Liver (tissue), 9 donors: Measurements from ENCODE around the gene CCDC66. TPM values are rescaled to one million over a fixed set of nuclear protein-coding genes. Genes with fewer than 3 reads are reported as not detected.

ENCODE experiments used
- DNase-seq: peaks from one replicate; pipeline ENCODE4 v3.0.0-alpha.2; 2017; ENCODE audit warnings: low spot score
- H3K27ac ChIP-seq, 2 donors: one replicate each; pipeline ENCODE4 v1.7.0; 2013; ENCODE audit warnings: inconsistent platforms in 2 of 2, low read length in 2 of 2, control low read depth in 1 of 2, low read depth in 1 of 2, mild to moderate bottlenecking in 1 of 2
- H3K27me3 ChIP-seq, 4 donors: one replicate each; pipeline versions ENCODE4 v1.6.1 to v1.7.0; 2013; ENCODE audit warnings: low read length in 3 of 4, inconsistent platforms in 1 of 4, mild to moderate bottlenecking in 1 of 4, moderate library complexity in 1 of 4; ENCODE audit not compliant: control insufficient read depth in 4 of 4, insufficient read depth in 4 of 4
- H3K36me3 ChIP-seq, 4 donors: one replicate each; pipeline versions ENCODE4 v1.6.1 to v1.7.0; 2013; ENCODE audit warnings: low read length in 3 of 4, mild to moderate bottlenecking in 3 of 4, low read depth in 1 of 4, moderate library complexity in 1 of 4; ENCODE audit not compliant: control insufficient read depth in 4 of 4, insufficient read depth in 3 of 4
- H3K4me1 ChIP-seq, 4 donors: one replicate each; pipeline versions ENCODE4 v1.6.1 to v1.7.0; 2013; ENCODE audit warnings: low read length in 3 of 4, mild to moderate bottlenecking in 3 of 4, moderate library complexity in 1 of 4; ENCODE audit not compliant: control insufficient read depth in 4 of 4, insufficient read depth in 4 of 4
- H3K4me3 ChIP-seq, 3 donors: one replicate each; pipeline versions ENCODE4 v1.6.1 to v1.7.0; 2013; ENCODE audit warnings: low read length in 3 of 3, control low read depth in 1 of 3, low read depth in 1 of 3, mild to moderate bottlenecking in 1 of 3
- H3K9ac ChIP-seq, 2 donors: one replicate each; pipeline ENCODE4 v1.7.0; 2013; ENCODE audit warnings: low read length in 2 of 2, mild to moderate bottlenecking in 2 of 2, moderate library complexity in 2 of 2, control low read depth in 1 of 2, low read depth in 1 of 2
- H3K9me3 ChIP-seq, 4 donors: one replicate each; pipeline versions ENCODE4 v1.6.1 to v1.7.0; 2013; ENCODE audit warnings: low read length in 3 of 4; ENCODE audit not compliant: control insufficient read depth in 4 of 4
- EGR1 ChIP-seq, 2 donors: IDR thresholded peaks; 2 replicates each; pipeline ENCODE4 v1.6.1; 2016 to 2018; ENCODE audit warnings: antibody characterized with exemption in 2 of 2, low read depth in 2 of 2
- FOXA1 ChIP-seq: IDR thresholded peaks from 2 replicates; pipeline ENCODE4 v1.6.1; 2016; ENCODE audit warnings: antibody characterized with exemption
- FOXA2 ChIP-seq: IDR thresholded peaks from 2 replicates; pipeline ENCODE4 v1.6.1; 2016; ENCODE audit warnings: antibody characterized with exemption
- HNF4A ChIP-seq, 2 donors: conservative IDR thresholded peaks; 2 replicates each; pipeline ENCODE4 v1.6.1; 2016; ENCODE audit warnings: antibody characterized with exemption in 2 of 2, mild to moderate bottlenecking in 2 of 2
- HNF4G ChIP-seq: IDR thresholded peaks from 2 replicates; pipeline ENCODE4 v1.6.1; 2016; ENCODE audit warnings: antibody characterized with exemption
- JUND ChIP-seq, 2 donors: IDR thresholded peaks; 2 replicates each; pipeline ENCODE4 v1.6.1; 2016; ENCODE audit warnings: antibody characterized with exemption in 2 of 2
- NR2F2 ChIP-seq: IDR thresholded peaks from 2 replicates; pipeline ENCODE4 v1.6.1; 2016; ENCODE audit warnings: antibody characterized with exemption
- RAD21 ChIP-seq, 2 donors: IDR thresholded peaks; 2 replicates each; pipeline ENCODE4 v1.6.1; 2016; ENCODE audit warnings: antibody characterized with exemption in 2 of 2, mild to moderate bottlenecking in 2 of 2
- RXRA ChIP-seq, 2 donors: IDR thresholded peaks; 2 replicates each; pipeline ENCODE4 v1.6.1; 2017 to 2018; ENCODE audit warnings: antibody characterized with exemption in 2 of 2, mild to moderate bottlenecking in 1 of 2
- SP1 ChIP-seq: IDR thresholded peaks from 2 replicates; pipeline ENCODE4 v1.6.1; 2018; ENCODE audit warnings: antibody characterized with exemption, mild to moderate bottlenecking
- YY1 ChIP-seq: IDR thresholded peaks from 2 replicates; pipeline ENCODE4 v1.6.1; 2016; ENCODE audit warnings: antibody characterized with exemption, mild to moderate bottlenecking
- WGBS: extraction: QIAGEN DNeasy Blood & Tissue Kit; methylation state at CpG from one replicate; pipeline ENCODE4 v1.1.7; 2013; 5-methylcytosine and 5-hydroxymethylcytosine counted together
- polyA plus RNA-seq, 2 donors: library from polyadenylated mRNA; stranded (reverse) in 1 of 2; unstranded in 1 of 2; fragments of 200-250 nt in 1 of 2; fragments of >200 nt in 1 of 2; fragmentation: Nextera tagmentation in 1 of 2; extraction: Ambion mirVana in 1 of 2; gene quantifications; one replicate each; pipeline versions ENCODE4 v1.2.1 to v1.2.3, GENCODE V29; 2013 to 2015
- total RNA-seq, 2 donors: library from RNA; depleted of rRNA; stranded (reverse); fragments of >200 nt; gene quantifications; one replicate each; pipeline ENCODE4 v1.2.3, GENCODE V29; 2014
- TF ChIP-seq, protein P1 (sequence below): IDR thresholded peaks from 2 replicates; pipeline ENCODE4 v1.6.1; 2016; ENCODE audit warnings: antibody characterized with exemption, mild to moderate bottlenecking
- TF ChIP-seq, protein P2 (sequence below): IDR thresholded peaks from 2 replicates; pipeline ENCODE4 v1.6.1; 2016; ENCODE audit warnings: antibody characterized with exemption
- TF ChIP-seq, protein P3 (sequence below): IDR thresholded peaks from 2 replicates; pipeline ENCODE4 v1.6.1; 2016; ENCODE audit warnings: antibody characterized with exemption
- TF ChIP-seq, protein P4 (sequence below): IDR thresholded peaks from 2 replicates; pipeline ENCODE4 v1.6.1; 2016; ENCODE audit warnings: antibody characterized with exemption
- donor health status: healthy.
- donor health status: healthy.
- donor health status: healthy.
- donor health status: healthy.
- donor health status: healthy.

The CCDC66 gene
- total and polyA plus RNA-seq, 4 donors = 2.1 to 23.3 (median 11.8) TPM

DNA sequence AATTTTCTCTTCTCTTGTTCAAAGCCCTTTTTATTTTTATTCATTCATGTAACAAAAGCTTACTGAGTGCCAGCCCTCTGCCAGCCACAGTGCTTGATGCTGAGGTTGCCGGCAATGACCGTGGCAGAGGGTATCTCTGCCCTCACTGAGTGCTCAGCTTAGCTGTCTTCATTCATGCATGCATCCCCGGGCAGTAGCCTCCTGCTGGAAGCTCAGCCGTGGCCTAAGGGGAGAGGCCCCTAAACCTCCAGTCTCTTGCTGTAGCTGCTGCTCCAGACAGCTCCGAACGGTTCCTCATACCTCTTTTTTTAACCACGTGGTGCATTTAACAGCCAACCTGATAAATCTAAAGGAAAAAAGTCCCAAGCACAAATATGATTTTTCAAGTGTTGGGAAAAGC is 34.6 kb upstream of the CCDC66 start:
- H3K9me3 ChIP-seq = no peaks in the 10 kb centered on the region
- WGBS = 53% methylated on average over 7 of the region's 7 CpGs
- H3K36me3 ChIP-seq = no peaks in the 10 kb centered on the region
- TF ChIP-seq JUND (IDR thresholded peaks at IDR 0.05) (no peak), HNF4G (no peak), RAD21 (IDR thresholded peaks at IDR 0.05) (no peak), RXRA (IDR thresholded peaks at IDR 0.05) (no peak), FOXA2 (no peak), FOXA1 (no peak)
- DNase-seq = no peak
- H3K27ac ChIP-seq = no peak overlapping the region
- no peaks in the 10 kb centered on the region for H3K4me1 ChIP-seq
- H3K27me3 ChIP-seq = no peaks in the 10 kb centered on the region
- H3K4me3 ChIP-seq = no peak overlapping the region
- no peak overlapping the region for H3K9ac ChIP-seq

DNA sequence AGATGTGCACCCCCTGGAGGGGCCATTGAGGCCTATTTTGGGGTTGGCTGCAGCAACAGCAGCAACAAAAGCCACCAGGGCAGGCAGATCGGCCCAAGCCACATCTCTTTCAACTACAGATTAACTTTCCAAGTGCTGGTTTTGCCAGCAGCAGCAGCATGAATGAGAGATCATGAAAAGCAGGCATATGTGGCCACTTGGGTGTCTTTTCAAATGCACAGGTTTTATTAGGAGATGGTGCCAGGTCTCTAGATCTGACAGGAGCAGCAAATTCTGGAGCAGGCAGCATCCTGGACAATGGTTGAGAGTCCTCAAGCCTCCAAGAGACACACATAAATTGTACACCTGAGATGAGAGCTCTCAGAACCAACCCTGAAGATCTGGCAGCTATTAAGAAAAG is 31.7 kb upstream of the CCDC66 start:
- no peaks in the 10 kb centered on the region for H3K9me3 ChIP-seq
- whole genome bisulfite sequencing = 75% methylated on average over 1 of the region's 1 CpG
- no peak overlapping the region for H3K27ac ChIP-seq
- no peak overlapping the region for H3K9ac ChIP-seq
- no peak for TF ChIP-seq YY1
- no peaks in the 10 kb centered on the region for H3K36me3 ChIP-seq
- no peaks in the 10 kb centered on the region for H3K4me1 ChIP-seq
- no peaks in the 10 kb centered on the region for H3K27me3 ChIP-seq
- H3K4me3 ChIP-seq = no peak overlapping the region
- DNase-seq = no peak

DNA sequence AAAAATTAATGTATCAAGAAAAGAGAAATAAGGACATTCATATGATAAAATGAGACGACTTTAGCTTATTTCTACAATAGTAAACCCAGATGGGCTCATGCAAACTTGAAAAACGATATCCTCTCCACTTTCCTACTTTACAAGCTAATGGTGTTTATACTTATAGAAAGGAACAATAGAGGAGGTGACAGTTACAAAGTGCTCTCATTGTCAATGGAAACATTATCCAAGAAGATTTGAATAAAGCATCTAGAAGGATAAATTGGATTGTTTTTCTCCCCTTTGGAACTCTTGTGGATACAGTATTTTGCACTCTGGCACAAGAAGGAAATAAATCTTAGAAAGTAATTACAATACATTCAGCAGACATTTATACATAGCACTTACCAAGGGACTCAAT is 20.2 kb upstream of the CCDC66 start:
- no peak overlapping the region for H3K9ac ChIP-seq
- H3K9me3 ChIP-seq = no peaks in the 10 kb centered on the region
- no peaks in the 10 kb centered on the region for H3K36me3 ChIP-seq
- peaks cover 0 to 2% (median 0%) of the 10 kb centered on the region in 4 donors for H3K27me3 ChIP-seq
- H3K4me3 ChIP-seq = no peak overlapping the region
- no peak for DNase-seq
- TF ChIP-seq, protein P1, sequence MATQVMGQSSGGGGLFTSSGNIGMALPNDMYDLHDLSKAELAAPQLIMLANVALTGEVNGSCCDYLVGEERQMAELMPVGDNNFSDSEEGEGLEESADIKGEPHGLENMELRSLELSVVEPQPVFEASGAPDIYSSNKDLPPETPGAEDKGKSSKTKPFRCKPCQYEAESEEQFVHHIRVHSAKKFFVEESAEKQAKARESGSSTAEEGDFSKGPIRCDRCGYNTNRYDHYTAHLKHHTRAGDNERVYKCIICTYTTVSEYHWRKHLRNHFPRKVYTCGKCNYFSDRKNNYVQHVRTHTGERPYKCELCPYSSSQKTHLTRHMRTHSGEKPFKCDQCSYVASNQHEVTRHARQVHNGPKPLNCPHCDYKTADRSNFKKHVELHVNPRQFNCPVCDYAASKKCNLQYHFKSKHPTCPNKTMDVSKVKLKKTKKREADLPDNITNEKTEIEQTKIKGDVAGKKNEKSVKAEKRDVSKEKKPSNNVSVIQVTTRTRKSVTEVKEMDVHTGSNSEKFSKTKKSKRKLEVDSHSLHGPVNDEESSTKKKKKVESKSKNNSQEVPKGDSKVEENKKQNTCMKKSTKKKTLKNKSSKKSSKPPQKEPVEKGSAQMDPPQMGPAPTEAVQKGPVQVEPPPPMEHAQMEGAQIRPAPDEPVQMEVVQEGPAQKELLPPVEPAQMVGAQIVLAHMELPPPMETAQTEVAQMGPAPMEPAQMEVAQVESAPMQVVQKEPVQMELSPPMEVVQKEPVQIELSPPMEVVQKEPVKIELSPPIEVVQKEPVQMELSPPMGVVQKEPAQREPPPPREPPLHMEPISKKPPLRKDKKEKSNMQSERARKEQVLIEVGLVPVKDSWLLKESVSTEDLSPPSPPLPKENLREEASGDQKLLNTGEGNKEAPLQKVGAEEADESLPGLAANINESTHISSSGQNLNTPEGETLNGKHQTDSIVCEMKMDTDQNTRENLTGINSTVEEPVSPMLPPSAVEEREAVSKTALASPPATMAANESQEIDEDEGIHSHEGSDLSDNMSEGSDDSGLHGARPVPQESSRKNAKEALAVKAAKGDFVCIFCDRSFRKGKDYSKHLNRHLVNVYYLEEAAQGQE = no peak
- no peak for TF ChIP-seq FOXA1
- TF ChIP-seq HNF4A (conservative IDR thresholded peaks at IDR 0.05) = no peak
- H3K4me1 ChIP-seq = no peaks in the 10 kb centered on the region
- 58% methylated on average over 2 of the region's 2 CpGs for WGBS
- no peak overlapping the region for H3K27ac ChIP-seq

DNA sequence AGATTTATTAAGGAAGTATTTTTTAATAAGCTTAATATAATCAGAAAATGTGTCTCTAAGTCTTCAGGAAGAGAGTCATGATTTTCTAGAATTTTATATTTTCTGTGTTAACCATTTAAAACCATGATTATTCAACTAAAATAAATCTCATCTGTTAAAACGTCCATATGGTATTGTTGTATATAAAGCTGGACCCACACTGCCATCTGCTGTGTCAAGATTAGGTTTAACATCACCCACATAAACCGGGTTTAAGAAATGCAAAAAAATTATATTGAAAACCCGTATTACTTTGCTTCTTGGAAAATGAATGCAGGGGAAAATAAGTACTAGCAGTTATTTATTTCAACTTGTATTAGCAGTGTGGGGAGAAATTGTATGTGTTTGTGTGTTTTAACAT is 9.5 kb upstream of the CCDC66 start:
- Histone ChIP-seq H3K36me3 (no peaks in the 10 kb centered on the region), H3K4me3 (no peak overlapping the region), H3K4me1 (no peaks in the 10 kb centered on the region), H3K9ac (no peak overlapping the region), H3K9me3 (no peaks in the 10 kb centered on the region), H3K27me3 (no peaks in the 10 kb centered on the region), H3K27ac (no peak overlapping the region)
- DNase-seq = no peak
- 40% methylated on average over 3 of the region's 3 CpGs for WGBS
- TF ChIP-seq, protein P2, sequence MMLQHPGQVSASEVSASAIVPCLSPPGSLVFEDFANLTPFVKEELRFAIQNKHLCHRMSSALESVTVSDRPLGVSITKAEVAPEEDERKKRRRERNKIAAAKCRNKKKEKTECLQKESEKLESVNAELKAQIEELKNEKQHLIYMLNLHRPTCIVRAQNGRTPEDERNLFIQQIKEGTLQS = no peak
- TF ChIP-seq, protein P3, sequence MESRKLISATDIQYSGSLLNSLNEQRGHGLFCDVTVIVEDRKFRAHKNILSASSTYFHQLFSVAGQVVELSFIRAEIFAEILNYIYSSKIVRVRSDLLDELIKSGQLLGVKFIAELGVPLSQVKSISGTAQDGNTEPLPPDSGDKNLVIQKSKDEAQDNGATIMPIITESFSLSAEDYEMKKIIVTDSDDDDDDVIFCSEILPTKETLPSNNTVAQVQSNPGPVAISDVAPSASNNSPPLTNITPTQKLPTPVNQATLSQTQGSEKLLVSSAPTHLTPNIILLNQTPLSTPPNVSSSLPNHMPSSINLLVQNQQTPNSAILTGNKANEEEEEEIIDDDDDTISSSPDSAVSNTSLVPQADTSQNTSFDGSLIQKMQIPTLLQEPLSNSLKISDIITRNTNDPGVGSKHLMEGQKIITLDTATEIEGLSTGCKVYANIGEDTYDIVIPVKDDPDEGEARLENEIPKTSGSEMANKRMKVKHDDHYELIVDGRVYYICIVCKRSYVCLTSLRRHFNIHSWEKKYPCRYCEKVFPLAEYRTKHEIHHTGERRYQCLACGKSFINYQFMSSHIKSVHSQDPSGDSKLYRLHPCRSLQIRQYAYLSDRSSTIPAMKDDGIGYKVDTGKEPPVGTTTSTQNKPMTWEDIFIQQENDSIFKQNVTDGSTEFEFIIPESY = no peak
- TF ChIP-seq NR2F2 (no peak), EGR1 (IDR thresholded peaks at IDR 0.05; ENCODE audit: low read depth in 2 of 2) (no peak), RXRA (IDR thresholded peaks at IDR 0.05) (no peak), SP1 (no peak), FOXA1 (no peak), HNF4G (no peak), FOXA2 (no peak)
- TF ChIP-seq, protein P4, sequence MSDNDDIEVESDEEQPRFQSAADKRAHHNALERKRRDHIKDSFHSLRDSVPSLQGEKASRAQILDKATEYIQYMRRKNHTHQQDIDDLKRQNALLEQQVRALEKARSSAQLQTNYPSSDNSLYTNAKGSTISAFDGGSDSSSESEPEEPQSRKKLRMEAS = no peak
- TF ChIP-seq, protein P1 = no peak
